WTC11 (cell line): ENCODE data around the gene MAPKAPK3. TPM values are rescaled to one million over a fixed set of nuclear protein-coding genes. Genes with fewer than 3 reads are reported as not detected.

Experiments used
- ATAC-seq: fragments of 200-7000 bp; cut with Tn5 transposase; 2 replicates; pipeline ENCODE4 v1.10.0; 2021; ENCODE audit warnings: mild to moderate bottlenecking, moderate library complexity
- CTCF ChIA-PET: fragments of 300-600 bp; sonication (Branson Sonifier 250); formaldehyde crosslinking; loops from one replicate; lab custom pipeline; 2021; ENCODE audit warnings: antibody characterized with exemption; lab: Charles Lee
- POLR2A ChIA-PET: fragments of 350-600 bp; sonication (Branson Sonifier 250); formaldehyde crosslinking; loops from one replicate; lab custom pipeline; 2021; ENCODE audit warnings: antibody characterized with exemption; lab: Charles Lee
- DNase-seq: peaks from one replicate; pipeline ENCODE4 v3.0.0; 2021; ENCODE audit warnings: low spot score
- H3K27ac Mint-ChIP-seq: 2 replicates; pipeline ENCODE4 v1.8.0; 2021; ENCODE audit warnings: mixed read lengths
- H3K27me3 Mint-ChIP-seq: 2 replicates; pipeline ENCODE4 v1.8.0; 2021; ENCODE audit warnings: low read depth, mild to moderate bottlenecking, moderate library complexity, mixed read lengths
- H3K36me3 Mint-ChIP-seq: 2 replicates; pipeline ENCODE4 v1.8.0; 2021; ENCODE audit warnings: mixed read lengths
- H3K4me1 Mint-ChIP-seq: 2 replicates; pipeline ENCODE4 v1.8.0; 2022; ENCODE audit warnings: mixed read lengths
- H3K4me3 Mint-ChIP-seq: 2 replicates; pipeline ENCODE4 v1.8.0; 2021; ENCODE audit warnings: mild to moderate bottlenecking, moderate library complexity, mixed read lengths
- H3K9me3 Mint-ChIP-seq: 2 replicates; pipeline ENCODE4 v1.8.0; 2021; ENCODE audit warnings: mixed read lengths
- AR ChIP-seq: fragments of 250-450 bp; sonication (Bioruptor Pico); IDR thresholded peaks from 2 replicates; pipeline ENCODE4 v1.9.0; 2021; ENCODE audit warnings: mild to moderate bottlenecking
- CBFB ChIP-seq: sonication (generic); formaldehyde crosslinking; IDR thresholded peaks from 2 replicates; pipeline ENCODE4 v1.8.1; 2022; ENCODE audit warnings: mild to moderate bottlenecking, low read depth, missing genetic modification reagents
- CTCF ChIP-seq: fragments of 200-600 bp; IDR thresholded peaks from 2 replicates; pipeline ENCODE4 v1.8.0; 2022; ENCODE audit warnings: antibody characterized with exemption
- ELF4 ChIP-seq: sonication (generic); formaldehyde crosslinking; IDR thresholded peaks from 2 replicates; pipeline ENCODE4 v1.8.1; 2022; ENCODE audit warnings: low read depth, mild to moderate bottlenecking, moderate library complexity, missing genetic modification reagents
- JUN ChIP-seq: sonication (generic); formaldehyde crosslinking; IDR thresholded peaks from 2 replicates; pipeline ENCODE4 v1.8.0; 2023; ENCODE audit warnings: mild to moderate bottlenecking, missing genetic modification reagents
- MAX ChIP-seq: sonication (generic); formaldehyde crosslinking; IDR thresholded peaks from 2 replicates; pipeline ENCODE4 v1.8.0; 2022; ENCODE audit warnings: mild to moderate bottlenecking, missing genetic modification reagents
- MLX ChIP-seq: sonication (generic); formaldehyde crosslinking; IDR thresholded peaks from 2 replicates; pipeline ENCODE4 v1.8.1; 2023; ENCODE audit warnings: mild to moderate bottlenecking, missing genetic modification reagents, moderate library complexity
- NR3C1 ChIP-seq: sonication (generic); formaldehyde crosslinking; conservative IDR thresholded peaks from 2 replicates; pipeline ENCODE4 v1.8.1; 2023; ENCODE audit warnings: low read depth, mild to moderate bottlenecking, missing genetic modification reagents
- RORB ChIP-seq: fragments of 250-450 bp; sonication (Bioruptor Pico); IDR thresholded peaks from 2 replicates; pipeline ENCODE4 v1.9.0; 2021; ENCODE audit warnings: mild to moderate bottlenecking
- SP1 ChIP-seq: sonication (generic); formaldehyde crosslinking; conservative IDR thresholded peaks from 2 replicates; pipeline ENCODE4 v1.8.1; 2022; ENCODE audit warnings: missing genetic modification reagents
- ZBTB21 ChIP-seq: sonication (generic); formaldehyde crosslinking; IDR thresholded peaks from 2 replicates; pipeline ENCODE4 v1.8.1; 2023; ENCODE audit warnings: mild to moderate bottlenecking, missing genetic modification reagents, borderline replicate concordance
- ZNF121 ChIP-seq: sonication (generic); formaldehyde crosslinking; IDR thresholded peaks from 2 replicates; pipeline ENCODE4 v1.8.0; 2023; ENCODE audit warnings: missing genetic modification reagents
- ZNF416 ChIP-seq: fragments of 250-450 bp; sonication (Bioruptor Pico); IDR thresholded peaks from 2 replicates; pipeline ENCODE4 v1.9.0; 2021; ENCODE audit warnings: mild to moderate bottlenecking, inconsistent platforms
- ZNF423 ChIP-seq: fragments of 250-450 bp; sonication (Bioruptor Pico); IDR thresholded peaks from 2 replicates; pipeline ENCODE4 v2.1.2; 2022; ENCODE audit warnings: mild to moderate bottlenecking, moderate library complexity
- total RNA-seq: library from RNA; stranded (reverse); gene quantifications from 3 replicates; pipeline ENCODE4 v1.2.3, GENCODE V29; 2021
- TF ChIP-seq, protein P1 (sequence below): fragments of 250-450 bp; sonication (Bioruptor Pico); conservative IDR thresholded peaks from 2 replicates; pipeline ENCODE4 v1.9.0; 2021; ENCODE audit warnings: mild to moderate bottlenecking
- TF ChIP-seq, protein P2 (sequence below): sonication (generic); formaldehyde crosslinking; IDR thresholded peaks from 2 replicates; pipeline ENCODE4 v1.8.0; 2022; ENCODE audit warnings: mild to moderate bottlenecking, missing genetic modification reagents
- TF ChIP-seq, protein P3 (sequence below): sonication (generic); formaldehyde crosslinking; IDR thresholded peaks from 2 replicates; pipeline ENCODE4 v1.8.1; 2022; ENCODE audit warnings: missing genetic modification reagents, borderline replicate concordance

Gene MAPKAPK3
- total RNA-seq, 1 experiment from 2014 or later = 60.2 TPM

- DNase-seq (no peak), ATAC-seq (no peak)
- H3K4me3 Mint-ChIP-seq = no peak overlapping the region
- ChIA-PET POLR2A (no interaction called here), CTCF (interaction anchor here (1.4 to 5.5 kb wide), 5 partner anchors 7 to 79 kb away, joined by 5 to 98 read pairs (median 12); partner anchors contain the start of gene CISH)
- peaks cover 6% of the 10 kb centered on the region; the same call in 1 of the 2 replicates for H3K4me1 Mint-ChIP-seq
- no peaks in the 10 kb centered on the region for H3K9me3 Mint-ChIP-seq
- no peak overlapping the region for H3K27ac Mint-ChIP-seq
- no peaks in the 10 kb centered on the region for H3K36me3 Mint-ChIP-seq
- H3K27me3 Mint-ChIP-seq = no peaks in the 10 kb centered on the region
- TF ChIP-seq, protein P1, sequence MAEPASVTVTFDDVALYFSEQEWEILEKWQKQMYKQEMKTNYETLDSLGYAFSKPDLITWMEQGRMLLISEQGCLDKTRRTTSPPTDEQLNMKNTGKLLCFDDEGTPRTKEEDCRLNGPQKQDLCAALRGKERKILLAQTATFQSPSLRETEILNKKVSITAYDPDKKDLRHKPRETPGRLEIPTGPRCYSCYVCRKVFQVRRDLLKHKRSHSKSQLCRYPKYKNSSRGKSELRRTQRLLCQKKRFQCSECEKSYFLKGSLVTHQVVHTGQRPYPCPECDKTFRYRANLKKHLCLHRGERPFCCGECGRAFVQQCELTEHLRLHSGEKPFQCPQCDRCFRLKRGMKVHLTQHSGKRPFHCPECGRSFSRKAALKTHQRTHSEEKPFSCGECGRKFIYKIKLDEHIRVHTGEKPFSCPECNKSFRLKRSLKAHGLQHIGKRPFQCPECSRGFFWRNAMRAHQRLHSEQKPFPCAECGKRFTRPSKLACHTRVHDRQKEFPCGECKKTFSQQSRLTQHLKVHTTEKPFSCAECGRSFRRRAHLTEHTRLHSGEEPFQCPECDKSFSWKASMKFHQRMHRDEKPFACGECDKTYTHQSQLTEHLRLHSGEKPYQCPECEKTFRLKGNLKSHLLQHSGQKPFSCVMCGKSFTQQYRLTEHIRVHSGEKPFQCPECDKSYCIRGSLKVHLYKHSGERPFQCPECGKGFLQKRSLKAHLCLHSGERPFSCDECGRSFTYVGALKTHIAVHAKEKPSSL (CRISPR knock-in tag) = no peak
- TF ChIP-seq SP1 (CRISPR knock-in tag) (no peak), CTCF (no peak), ELF4 (CRISPR knock-in tag) (no peak), CBFB (CRISPR knock-in tag) (no peak), JUN (CRISPR knock-in tag) (no peak), ZNF416 (CRISPR knock-in tag) (no peak), RORB (CRISPR knock-in tag) (no peak), ZNF121 (CRISPR knock-in tag) (no peak), AR (CRISPR knock-in tag) (no peak), NR3C1 (CRISPR knock-in tag) (no peak), ZNF423 (no peak), MLX (CRISPR knock-in tag) (no peak), ZBTB21 (CRISPR knock-in tag) (no peak), MAX (CRISPR knock-in tag) (no peak)
- TF ChIP-seq, protein P2, sequence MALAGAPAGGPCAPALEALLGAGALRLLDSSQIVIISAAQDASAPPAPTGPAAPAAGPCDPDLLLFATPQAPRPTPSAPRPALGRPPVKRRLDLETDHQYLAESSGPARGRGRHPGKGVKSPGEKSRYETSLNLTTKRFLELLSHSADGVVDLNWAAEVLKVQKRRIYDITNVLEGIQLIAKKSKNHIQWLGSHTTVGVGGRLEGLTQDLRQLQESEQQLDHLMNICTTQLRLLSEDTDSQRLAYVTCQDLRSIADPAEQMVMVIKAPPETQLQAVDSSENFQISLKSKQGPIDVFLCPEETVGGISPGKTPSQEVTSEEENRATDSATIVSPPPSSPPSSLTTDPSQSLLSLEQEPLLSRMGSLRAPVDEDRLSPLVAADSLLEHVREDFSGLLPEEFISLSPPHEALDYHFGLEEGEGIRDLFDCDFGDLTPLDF (CRISPR knock-in tag) = no peak
- TF ChIP-seq, protein P3, sequence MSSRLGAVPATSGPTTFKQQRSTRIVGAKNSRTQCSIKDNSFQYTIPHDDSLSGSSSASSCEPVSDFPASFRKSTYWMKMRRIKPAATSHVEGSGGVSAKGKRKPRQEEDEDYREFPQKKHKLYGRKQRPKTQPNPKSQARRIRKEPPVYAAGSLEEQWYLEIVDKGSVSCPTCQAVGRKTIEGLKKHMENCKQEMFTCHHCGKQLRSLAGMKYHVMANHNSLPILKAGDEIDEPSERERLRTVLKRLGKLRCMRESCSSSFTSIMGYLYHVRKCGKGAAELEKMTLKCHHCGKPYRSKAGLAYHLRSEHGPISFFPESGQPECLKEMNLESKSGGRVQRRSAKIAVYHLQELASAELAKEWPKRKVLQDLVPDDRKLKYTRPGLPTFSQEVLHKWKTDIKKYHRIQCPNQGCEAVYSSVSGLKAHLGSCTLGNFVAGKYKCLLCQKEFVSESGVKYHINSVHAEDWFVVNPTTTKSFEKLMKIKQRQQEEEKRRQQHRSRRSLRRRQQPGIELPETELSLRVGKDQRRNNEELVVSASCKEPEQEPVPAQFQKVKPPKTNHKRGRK (CRISPR knock-in tag) = no peak
- TF ChIP-seq, all 79 proteins: peak for 0
Observed at GRCh38 chr3:50573566-50574443, 43.1 kb upstream of the MAPKAPK3 start.
